ENCODE results near the gene DNTT. TPM values are rescaled to one million over a fixed set of nuclear protein-coding genes. Genes with fewer than 3 reads are reported as not detected.

The DNTT gene
- total and polyA plus RNA-seq, 2 of the 13 experiments (the other 11 are each of a cell fraction or from before 2014, with no cell fraction given): not detected

GRCh38 chr10:96374985-96375830, 71.0 kb downstream of the DNTT start (continued):
- TF ChIP-seq ZNF614 (CRISPR knock-in tag; IDR thresholded peaks at IDR 0.05; ENCODE audit: borderline replicate concordance) (peak; percentile 77; the same call in 1 of the 2 replicates), ZBTB42 (CRISPR knock-in tag; IDR thresholded peaks at IDR 0.05) (no peak), TBX2 (CRISPR knock-in tag; IDR thresholded peaks at IDR 0.05; ENCODE audit: borderline replicate concordance) (no peak), ZNF569 (CRISPR knock-in tag; IDR thresholded peaks at IDR 0.05; ENCODE audit: borderline replicate concordance) (no peak), NCOA5 (CRISPR knock-in tag; IDR thresholded peaks at IDR 0.05) (no peak), SMARCC2 (IDR thresholded peaks at IDR 0.05) (no peak), PRDM15 (CRISPR knock-in tag; IDR thresholded peaks at IDR 0.05) (no peak), ISX (CRISPR knock-in tag; conservative IDR thresholded peaks at IDR 0.05) (no peak), MLXIP (CRISPR knock-in tag; IDR thresholded peaks at IDR 0.05; ENCODE audit: borderline replicate concordance) (no peak), KLF9 (CRISPR knock-in tag; IDR thresholded peaks at IDR 0.05; ENCODE audit: low read depth) (no peak), ZNF550 (CRISPR knock-in tag; IDR thresholded peaks at IDR 0.05; ENCODE audit: borderline replicate concordance) (no peak), REL (CRISPR knock-in tag; conservative IDR thresholded peaks at IDR 0.05) (no peak), ZNF136 (CRISPR knock-in tag; IDR thresholded peaks at IDR 0.05; ENCODE audit: low read depth) (0 out of 2 replicates have a peak, but pooled peaks have one; percentile 45), ZNF234 (CRISPR knock-in tag; conservative IDR thresholded peaks at IDR 0.05) (no peak), STAG1 (CRISPR knock-in tag; IDR thresholded peaks at IDR 0.05) (peak; percentile 74), ZNF776 (CRISPR knock-in tag; IDR thresholded peaks at IDR 0.05) (no peak), ZNF75D (CRISPR knock-in tag; IDR thresholded peaks at IDR 0.05; ENCODE audit: borderline replicate concordance) (no peak), THAP9 (CRISPR knock-in tag; IDR thresholded peaks at IDR 0.05; ENCODE audit: borderline replicate concordance) (no peak; the same call in 1 of the 2 replicates)
- TF ChIP-seq, protein P1, sequence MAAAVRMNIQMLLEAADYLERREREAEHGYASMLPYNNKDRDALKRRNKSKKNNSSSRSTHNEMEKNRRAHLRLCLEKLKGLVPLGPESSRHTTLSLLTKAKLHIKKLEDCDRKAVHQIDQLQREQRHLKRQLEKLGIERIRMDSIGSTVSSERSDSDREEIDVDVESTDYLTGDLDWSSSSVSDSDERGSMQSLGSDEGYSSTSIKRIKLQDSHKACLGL (CRISPR knock-in tag; IDR thresholded peaks at IDR 0.05): no peak
